Measurements from ENCODE around the gene C5orf58.

DNA sequence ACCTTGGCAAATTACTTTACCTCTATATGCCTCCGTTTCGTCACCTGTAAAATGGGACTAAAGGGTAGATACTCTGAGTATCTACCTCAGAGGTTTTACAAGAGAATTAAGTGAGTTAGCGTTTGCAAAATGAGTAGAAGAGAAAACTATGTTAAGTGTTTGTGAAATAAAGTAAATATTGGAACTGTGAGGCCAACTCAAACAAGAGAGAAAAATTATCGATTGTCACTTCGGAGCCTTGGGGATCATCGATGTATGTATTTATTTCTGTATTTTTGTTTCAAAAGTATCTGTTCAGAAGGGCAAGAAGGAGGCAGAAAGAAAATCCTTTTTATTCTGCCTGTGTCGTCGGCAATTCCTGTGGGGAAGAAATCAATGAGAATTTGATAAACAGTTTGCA, 25.8 kb upstream of the C5orf58 start:
- TF ChIP-seq EZH2 (IDR thresholded peaks at IDR 0.05) (no peak), POLR2AphosphoS5 (IDR thresholded peaks at IDR 0.05; ENCODE audit: borderline replicate concordance, low read depth, low read length) (no peak), FOXP2 (optimal IDR thresholded peaks at IDR 0.05; ENCODE audit: control extremely low read depth, extremely low read length, insufficient read depth) (no peak)

Data from SK-N-MC (cell line).